Ovary (tissue), 9 donors: ENCODE data around the gene ACTR5. TPM values are rescaled to one million over a fixed set of nuclear protein-coding genes. Genes with fewer than 3 reads are reported as not detected.
"Not testable (repeated sequence)": the region's sequence is repeated elsewhere in the genome, so short reads cannot be mapped to it uniquely, and the experiment has no call there.

ENCODE experiments used
- DNase-seq, 5 donors: peaks; one replicate each; pipeline ENCODE4 v3.0.0-alpha.2; 2019 to 2020
- H3K27ac ChIP-seq, 2 donors: fragments of 200-600 bp; one replicate each; pipeline versions ENCODE4 v1.5.1 to v1.8.0; 2019 to 2022
- H3K27me3 ChIP-seq: fragments of 200-600 bp; one replicate; pipeline ENCODE4 v1.8.0; 2022
- H3K36me3 ChIP-seq: fragments of 200-600 bp; sonication (generic); one replicate; pipeline ENCODE4 v1.5.1; 2019
- H3K4me1 ChIP-seq: one replicate; pipeline ENCODE4 v1.8.1; 2013; ENCODE audit warnings: mild to moderate bottlenecking, moderate library complexity; ENCODE audit not compliant: insufficient read depth
- H3K4me3 ChIP-seq: fragments of 200-600 bp; sonication (generic); one replicate; pipeline ENCODE4 v1.5.1; 2017
- H3K9me3 ChIP-seq, 2 donors: fragments of 200-600 bp in 1 of 2; sonication (generic) in 1 of 2; one replicate each; pipeline versions ENCODE4 v1.5.1 to v1.8.1; 2013 to 2019; ENCODE audit warnings: mild to moderate bottlenecking in 1 of 2, moderate library complexity in 1 of 2
- EP300 ChIP-seq: sonication (generic); formaldehyde crosslinking; IDR thresholded peaks from one replicate; pipeline ENCODE4 v1.6.1; 2017; ENCODE audit warnings: antibody characterized with exemption
- POLR2A ChIP-seq: fragments of 450-650 bp; IDR thresholded peaks from one replicate; pipeline ENCODE4 v1.6.1; 2017; ENCODE audit warnings: antibody characterized with exemption, mild to moderate bottlenecking, moderate library complexity
- WGBS, 3 donors: extraction: QIAGEN DNeasy Blood & Tissue Kit in 1 of 3; methylation state at CpG; one replicate each; pipeline versions ENCODE4 v1.1.5 to v1.1.7; 2013 to 2017; 5-methylcytosine and 5-hydroxymethylcytosine counted together
- intact Hi-C, 4 donors: fragments of 100-400 bp; cut with DNase I; formaldehyde crosslinking; loops; one replicate each; pipeline versions ENCODE4 v1.11.0 to v1.15.1; 2022 to 2023
- polyA plus RNA-seq, 2 donors: library from polyadenylated mRNA; stranded (reverse); fragments of 200-250 nt in 1 of 2; fragments of 350-450 nt in 1 of 2; fragmentation: Illumina TruSeq in 1 of 2; extraction: RNeasy Lipid Tissue Mini Kit (QIAGEN cat#74804) in 1 of 2; gene quantifications; one replicate each; pipeline ENCODE4 v1.2.3, GENCODE V29; 2013 to 2014
- total RNA-seq, 7 donors: library from RNA; depleted of rRNA in 2 of 7; stranded (reverse); fragments of >200 nt in 2 of 7; fragmentation: NEBNext Ultra II Directional in 3 of 7; extraction: Animal tissue kit (Norgen Biotek cat#: 25700) in 3 of 7; gene quantifications; one replicate each; pipeline versions ENCODE4 v1.1.0 to v1.2.4, GENCODE V29; 2016 to 2023
- TF ChIP-seq, protein P1 (sequence below), 3 donors: fragments of 450-650 bp in 2 of 3; fragments of 200-600 bp in 1 of 3; IDR thresholded peaks; one replicate each; pipeline versions ENCODE4 v1.5.1 to v1.8.0; 2016 to 2022; ENCODE audit warnings: antibody characterized with exemption in 3 of 3, mild to moderate bottlenecking in 1 of 3
- donor health status: DM: no; HTN: no; CAD: no; lungs with moderate emphysema.
- donor health status: DM: no; HTN: no; CAD: no.
- donor health status: Bipolar disorder and iron deficiency.
- donor health status: DM: yes; HTN: yes; CAD: no.
- donor health status: DM: no; HTN: no; CAD: no.
- donor health status: DM: yes; HTN: yes; CAD: no.

The ACTR5 gene
- total and polyA plus RNA-seq, 9 donors: 6.2 to 12.3 (median 9.8) TPM

DNA sequence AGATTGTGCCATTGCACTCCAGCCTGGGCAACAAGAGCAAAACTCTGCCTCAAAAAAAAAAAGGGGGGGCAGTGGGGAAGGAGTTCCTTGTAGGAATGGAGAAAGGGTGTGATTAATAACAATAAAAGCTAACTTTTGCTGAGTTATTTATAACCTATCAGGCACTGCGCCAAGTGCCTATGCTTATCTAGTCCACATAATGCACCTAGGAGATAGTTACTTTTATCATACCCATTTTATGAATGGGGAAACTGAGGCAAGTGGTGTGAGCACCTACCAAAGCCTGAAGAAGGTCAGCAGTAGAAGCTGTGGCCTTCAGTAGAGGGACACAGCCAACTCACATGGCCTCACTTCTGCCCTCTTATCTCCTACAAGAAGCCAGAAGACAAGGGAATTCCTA, 43.7 kb downstream of the ACTR5 start:
- WGBS, 3 donors: 86 to 90% (median 87%) methylated on average over 1 of the region's 1 CpG
- TF ChIP-seq, protein P1, sequence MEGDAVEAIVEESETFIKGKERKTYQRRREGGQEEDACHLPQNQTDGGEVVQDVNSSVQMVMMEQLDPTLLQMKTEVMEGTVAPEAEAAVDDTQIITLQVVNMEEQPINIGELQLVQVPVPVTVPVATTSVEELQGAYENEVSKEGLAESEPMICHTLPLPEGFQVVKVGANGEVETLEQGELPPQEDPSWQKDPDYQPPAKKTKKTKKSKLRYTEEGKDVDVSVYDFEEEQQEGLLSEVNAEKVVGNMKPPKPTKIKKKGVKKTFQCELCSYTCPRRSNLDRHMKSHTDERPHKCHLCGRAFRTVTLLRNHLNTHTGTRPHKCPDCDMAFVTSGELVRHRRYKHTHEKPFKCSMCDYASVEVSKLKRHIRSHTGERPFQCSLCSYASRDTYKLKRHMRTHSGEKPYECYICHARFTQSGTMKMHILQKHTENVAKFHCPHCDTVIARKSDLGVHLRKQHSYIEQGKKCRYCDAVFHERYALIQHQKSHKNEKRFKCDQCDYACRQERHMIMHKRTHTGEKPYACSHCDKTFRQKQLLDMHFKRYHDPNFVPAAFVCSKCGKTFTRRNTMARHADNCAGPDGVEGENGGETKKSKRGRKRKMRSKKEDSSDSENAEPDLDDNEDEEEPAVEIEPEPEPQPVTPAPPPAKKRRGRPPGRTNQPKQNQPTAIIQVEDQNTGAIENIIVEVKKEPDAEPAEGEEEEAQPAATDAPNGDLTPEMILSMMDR (IDR thresholded peaks at IDR 0.05): no peak
- TF ChIP-seq EP300 (no peak), POLR2A (no peak)
- intact Hi-C loops: no loop called here
- Histone ChIP-seq H3K4me1 (no peaks in the 10 kb centered on the region), H3K27me3 (no peaks in the 10 kb centered on the region), H3K4me3 (no peak overlapping the region), H3K27ac (no peak overlapping the region), H3K9me3 (no peaks in the 10 kb centered on the region), H3K36me3 (no peaks in the 10 kb centered on the region)
- no peak for DNase-seq

- H3K4me1 ChIP-seq: not testable (repeated sequence)
Observed at GRCh38 chr20:38794057-38794456, 45.8 kb downstream of the ACTR5 start.

DNA sequence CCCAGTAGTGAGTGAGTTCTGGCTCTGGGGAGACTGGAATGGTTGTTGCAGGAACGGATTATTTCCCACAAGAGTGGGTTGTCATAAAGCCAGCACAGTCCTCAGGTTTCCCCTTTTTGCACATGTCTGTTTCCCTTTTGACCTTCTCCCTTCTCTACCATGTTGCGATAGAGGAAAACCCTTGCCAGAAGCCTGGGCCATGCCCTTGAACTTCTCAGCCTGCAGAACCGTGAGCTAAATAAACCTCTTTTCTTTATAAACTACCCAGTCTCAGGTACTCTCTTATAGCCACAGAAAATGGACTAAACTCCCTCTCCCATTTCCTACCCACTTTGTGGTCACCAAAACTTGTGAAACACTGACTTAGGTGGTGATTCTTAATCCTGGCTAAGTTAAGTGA, 50.0 kb downstream of the ACTR5 start:
- Histone ChIP-seq H3K9me3 (no peaks in the 10 kb centered on the region), H3K27me3 (no peaks in the 10 kb centered on the region), H3K27ac (no peak overlapping the region), H3K36me3 (no peaks in the 10 kb centered on the region), H3K4me3 (no peak overlapping the region), H3K4me1 (no peaks in the 10 kb centered on the region)
- 52 to 62% (median 53%) methylated on average over 3 of the region's 3 CpGs for WGBS, 3 donors
- TF ChIP-seq, protein P1 (IDR thresholded peaks at IDR 0.05): no peak
- no peak for TF ChIP-seq POLR2A
- TF ChIP-seq EP300: no peak
- DNase-seq: no peak
- intact Hi-C loops: no loop called here

More at GRCh38 chr20:38794057-38794456, 45.8 kb downstream of the ACTR5 start:
- intact Hi-C loops, H3K27me3 ChIP-seq, DNase-seq, H3K4me3 ChIP-seq, H3K27ac ChIP-seq, H3K36me3 ChIP-seq, H3K9me3 ChIP-seq: not testable (repeated sequence)
- 93 to 99% (median 95%) methylated on average over 5 of the region's 5 CpGs for WGBS, 3 donors

DNA sequence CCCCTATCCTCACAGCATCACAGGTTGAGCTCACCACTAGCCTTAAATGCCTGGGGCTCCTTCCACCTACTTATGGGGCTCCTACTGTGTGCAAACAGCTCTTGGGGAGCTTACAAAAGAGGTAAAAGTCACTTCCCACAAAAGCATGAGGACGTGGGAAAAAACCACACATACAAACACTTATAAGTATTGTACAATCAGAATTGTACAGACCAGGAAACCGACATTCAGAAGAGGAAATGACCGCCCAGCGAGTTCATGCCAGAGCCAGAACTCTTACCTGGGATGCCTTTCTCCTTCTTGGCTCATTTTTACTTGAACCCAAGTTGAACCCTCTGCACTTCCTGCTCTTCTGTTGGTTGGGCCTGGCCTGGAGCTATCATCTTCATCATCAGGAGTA, 50.9 kb downstream of the ACTR5 start:
- Histone ChIP-seq H3K27me3 (no peaks in the 10 kb centered on the region), H3K9me3 (no peaks in the 10 kb centered on the region), H3K4me1 (no peaks in the 10 kb centered on the region), H3K4me3 (no peak overlapping the region), H3K27ac (no peak overlapping the region), H3K36me3 (no peaks in the 10 kb centered on the region)
- no peak for DNase-seq
- intact Hi-C loops: no loop called here
- TF ChIP-seq POLR2A: no peak
- TF ChIP-seq EP300: no peak
- TF ChIP-seq, protein P1 (IDR thresholded peaks at IDR 0.05): no peak
- WGBS, 3 donors: 75 to 86% (median 79%) methylated on average over 4 of the region's 4 CpGs

- 78 to 85% (median 81%) methylated on average over 3 of the region's 3 CpGs for WGBS, 3 donors
- no peak for DNase-seq
- no peaks in the 10 kb centered on the region for H3K27me3 ChIP-seq
Observed at GRCh38 chr20:38800882-38801281, 52.6 kb downstream of the ACTR5 start.

More at GRCh38 chr20:38800882-38801281, 52.6 kb downstream of the ACTR5 start:
- no peaks in the 10 kb centered on the region for H3K36me3 ChIP-seq
- H3K9me3 ChIP-seq: no peaks in the 10 kb centered on the region
- intact Hi-C loops: no loop called here
- no peak overlapping the region for H3K4me3 ChIP-seq
- TF ChIP-seq, protein P1 (IDR thresholded peaks at IDR 0.05): no peak
- TF ChIP-seq EP300 (no peak), POLR2A (no peak)
- peaks cover 2% of the 10 kb centered on the region for H3K4me1 ChIP-seq
- H3K27ac ChIP-seq: no peak overlapping the region
